GM18511 (cell line): ENCODE results near the gene KCNJ6.
"Not testable (repeated sequence)": the region's sequence is repeated elsewhere in the genome, so short reads cannot be mapped to it uniquely, and the experiment has no call there.

Source experiments
- ATAC-seq: cut with Tn5 transposase; IDR thresholded peaks from one replicate; pipeline ENCODE4 v1.9.1; 2021; ENCODE audit warnings: mild to moderate bottlenecking, moderate library complexity; ENCODE audit not compliant: unreplicated experiment

KCNJ6 gene

DNA sequence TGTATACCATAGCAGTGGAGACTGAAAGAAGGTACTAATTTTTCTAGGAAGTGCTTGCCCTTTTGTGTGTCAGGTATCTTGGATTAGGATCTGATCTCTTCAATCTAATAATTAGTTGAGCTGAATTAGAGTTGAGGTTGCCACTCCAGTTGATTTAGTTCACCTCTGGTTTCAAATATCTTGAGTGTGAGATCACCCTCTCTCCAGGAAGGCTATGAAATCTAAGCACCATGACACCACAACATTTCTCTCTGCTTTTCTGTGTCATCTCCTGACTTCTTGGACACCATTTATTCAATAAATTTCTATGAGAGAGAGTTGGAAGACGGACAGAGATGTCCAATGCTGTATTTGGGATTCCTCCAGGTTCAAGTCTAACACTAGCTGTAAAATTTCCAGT is 336.9 kb downstream of the KCNJ6 start:
- no peak for ATAC-seq

DNA sequence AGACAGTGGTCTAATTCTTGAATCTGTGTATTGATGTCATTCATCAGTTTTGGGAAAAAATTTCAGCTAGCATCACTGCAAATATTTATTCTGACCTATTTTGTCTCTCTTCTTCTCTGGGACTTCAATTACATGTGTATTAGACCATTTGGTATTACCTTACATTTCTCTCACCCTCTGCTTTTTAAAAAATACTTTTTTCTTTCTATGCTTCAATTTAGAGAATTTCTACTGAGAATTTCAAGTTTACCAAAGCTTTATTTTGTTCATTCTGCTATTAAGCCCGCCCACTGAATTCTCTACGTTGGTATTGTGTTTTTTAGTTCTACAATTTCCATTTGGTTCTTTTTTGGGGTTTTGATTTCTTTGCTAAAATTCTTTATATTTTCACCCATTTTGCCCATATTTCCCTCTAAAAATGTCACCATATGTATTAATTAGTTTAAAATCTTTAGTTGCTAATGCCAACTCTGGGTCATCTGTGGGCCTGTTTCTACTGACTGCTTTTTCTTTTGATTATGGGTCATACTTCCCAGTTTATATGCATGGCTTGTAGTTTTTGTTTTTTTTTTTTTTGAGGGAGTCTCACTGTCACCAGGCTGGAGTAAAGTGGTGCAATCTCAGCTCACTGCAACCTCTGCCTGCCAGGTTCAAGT is 337.7 kb downstream of the KCNJ6 start:
- no peak for ATAC-seq

DNA sequence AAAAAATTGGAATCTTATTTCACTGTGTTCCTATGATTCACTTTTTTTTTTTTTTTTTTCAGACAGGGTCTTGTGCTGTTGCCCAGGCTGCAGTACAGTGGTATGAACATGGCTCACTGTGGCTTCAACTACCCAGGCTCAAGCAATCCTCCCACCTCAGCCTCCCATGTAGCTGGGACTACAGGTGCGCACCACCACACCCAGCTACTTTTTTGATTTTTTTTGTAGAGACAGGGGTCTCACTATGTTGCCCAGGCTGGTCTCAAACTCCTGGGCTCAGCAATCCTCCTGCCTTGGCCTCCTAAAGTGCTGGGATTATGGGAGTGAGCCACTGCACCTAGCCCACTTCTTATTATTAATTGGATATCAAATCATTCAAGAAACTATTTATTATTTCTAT is 339.3 kb downstream of the KCNJ6 start:
- ATAC-seq = not testable (repeated sequence)

DNA sequence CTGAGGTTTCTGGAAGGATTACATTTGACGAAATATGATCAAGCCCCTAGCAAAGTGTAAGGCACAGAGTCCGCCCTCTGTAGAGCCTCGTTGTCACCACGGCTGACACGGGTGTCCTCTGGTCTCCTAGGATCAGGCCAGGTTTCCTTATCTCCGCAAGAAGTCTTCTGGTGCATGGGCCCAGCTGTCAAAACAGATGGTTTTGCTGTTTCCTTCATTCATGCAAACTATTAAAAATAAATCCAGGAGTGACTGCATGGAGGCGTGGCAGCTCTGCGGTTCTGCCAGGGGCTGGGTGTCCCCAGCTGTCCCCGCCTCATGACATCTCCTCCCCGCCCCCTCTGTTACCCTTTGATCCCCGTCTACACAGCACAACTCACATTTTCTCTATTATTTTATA is 340.7 kb downstream of the KCNJ6 start:
- no peak for ATAC-seq

DNA sequence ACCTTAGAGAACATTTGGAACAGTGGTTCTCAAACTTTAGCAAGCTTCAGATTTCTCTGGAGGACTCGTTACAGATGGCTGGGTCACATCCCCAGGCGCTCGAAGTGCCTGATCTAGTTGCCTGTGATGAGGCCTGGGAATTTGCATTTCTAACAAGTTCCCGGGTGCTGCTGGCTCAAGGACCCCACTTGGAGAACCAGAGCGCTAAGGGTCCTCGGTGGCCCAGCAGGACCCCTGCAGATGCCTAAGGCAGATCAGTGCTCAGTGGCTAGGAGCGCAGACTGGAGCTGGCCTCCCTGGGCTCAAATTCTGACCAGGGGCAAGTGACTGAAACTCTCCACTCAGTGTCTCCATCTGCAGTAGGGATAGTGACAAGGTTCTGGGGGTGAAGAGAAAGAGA is 341.5 kb downstream of the KCNJ6 start:
- ATAC-seq = no peak

DNA sequence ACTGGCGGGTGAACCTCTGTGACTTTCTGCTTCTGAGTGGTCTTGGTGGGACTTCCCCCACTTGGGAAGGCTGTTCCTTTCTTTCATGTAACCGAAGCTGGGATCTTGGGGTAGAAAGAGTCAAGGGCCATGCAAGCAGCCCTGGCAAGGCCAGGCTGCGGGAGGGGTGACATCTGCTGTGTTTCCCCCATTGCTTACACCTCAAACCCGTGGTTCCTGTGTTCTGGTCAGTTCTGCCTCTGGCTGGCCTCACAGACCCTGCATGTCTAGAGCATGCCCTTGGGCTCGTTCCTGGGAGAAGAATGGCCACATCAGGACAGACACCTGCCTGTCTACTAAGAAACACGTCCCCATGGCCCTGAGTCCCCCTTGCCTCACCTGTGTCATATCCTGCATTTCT is 341.9 kb downstream of the KCNJ6 start:
- no peak for ATAC-seq

DNA sequence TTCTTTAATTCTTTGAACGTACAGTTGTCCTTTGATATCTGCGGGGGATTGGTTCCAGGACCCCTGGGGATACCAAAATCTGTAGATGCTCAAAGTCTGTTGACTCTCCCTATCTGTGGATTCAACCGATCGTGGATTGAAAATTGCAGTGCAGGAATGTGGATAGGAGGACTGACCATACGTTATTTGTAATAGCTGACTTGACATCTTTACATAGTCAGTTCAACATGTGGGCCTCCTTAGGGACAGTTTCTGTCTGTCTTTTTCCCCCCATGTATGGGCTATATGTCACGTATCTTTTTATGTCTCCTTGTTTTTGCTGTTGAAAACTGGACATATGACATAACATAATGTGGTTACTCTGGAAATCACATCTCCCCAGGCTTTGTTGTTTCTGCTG is 344.8 kb downstream of the KCNJ6 start:
- ATAC-seq = no peak

DNA sequence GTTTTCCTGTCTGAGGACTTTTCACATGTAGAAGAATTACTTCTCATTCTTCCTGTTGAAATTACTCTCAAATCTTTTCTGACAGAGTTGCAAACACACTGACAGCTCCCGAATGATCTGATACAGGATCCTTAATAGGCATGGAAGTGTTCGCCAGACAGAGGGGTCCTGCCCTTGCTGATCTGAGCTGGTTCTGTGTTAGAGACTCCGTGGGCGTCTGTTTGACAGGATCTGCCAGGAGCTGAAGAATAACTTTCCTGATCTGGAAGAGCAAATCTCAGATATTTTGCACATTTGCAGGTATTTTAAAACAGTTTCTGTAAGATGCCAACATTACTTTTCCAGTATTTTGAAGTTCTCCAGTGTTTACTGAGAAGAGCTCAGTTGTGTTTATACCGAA is 347.3 kb downstream of the KCNJ6 start:
- no peak for ATAC-seq

DNA sequence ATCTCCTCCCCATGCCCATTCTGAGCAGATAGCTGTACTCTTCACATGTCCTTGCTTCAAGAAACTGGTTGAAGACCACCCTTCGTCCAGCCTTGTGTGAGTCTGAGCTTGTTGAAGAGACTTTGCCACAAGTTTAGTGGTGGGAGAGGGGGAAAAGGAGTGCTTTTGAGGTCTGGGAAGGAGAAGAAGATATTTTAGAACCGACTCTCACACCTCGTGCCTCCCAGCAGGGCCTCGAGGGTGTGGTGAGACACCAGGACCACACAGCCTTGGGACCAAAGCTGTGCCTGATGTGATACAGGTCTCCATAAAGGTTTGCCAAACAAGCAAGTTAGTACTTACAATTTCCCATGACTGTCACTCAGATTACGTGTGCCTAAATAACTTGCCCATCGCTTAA is 347.8 kb downstream of the KCNJ6 start:
- no peak for ATAC-seq

DNA sequence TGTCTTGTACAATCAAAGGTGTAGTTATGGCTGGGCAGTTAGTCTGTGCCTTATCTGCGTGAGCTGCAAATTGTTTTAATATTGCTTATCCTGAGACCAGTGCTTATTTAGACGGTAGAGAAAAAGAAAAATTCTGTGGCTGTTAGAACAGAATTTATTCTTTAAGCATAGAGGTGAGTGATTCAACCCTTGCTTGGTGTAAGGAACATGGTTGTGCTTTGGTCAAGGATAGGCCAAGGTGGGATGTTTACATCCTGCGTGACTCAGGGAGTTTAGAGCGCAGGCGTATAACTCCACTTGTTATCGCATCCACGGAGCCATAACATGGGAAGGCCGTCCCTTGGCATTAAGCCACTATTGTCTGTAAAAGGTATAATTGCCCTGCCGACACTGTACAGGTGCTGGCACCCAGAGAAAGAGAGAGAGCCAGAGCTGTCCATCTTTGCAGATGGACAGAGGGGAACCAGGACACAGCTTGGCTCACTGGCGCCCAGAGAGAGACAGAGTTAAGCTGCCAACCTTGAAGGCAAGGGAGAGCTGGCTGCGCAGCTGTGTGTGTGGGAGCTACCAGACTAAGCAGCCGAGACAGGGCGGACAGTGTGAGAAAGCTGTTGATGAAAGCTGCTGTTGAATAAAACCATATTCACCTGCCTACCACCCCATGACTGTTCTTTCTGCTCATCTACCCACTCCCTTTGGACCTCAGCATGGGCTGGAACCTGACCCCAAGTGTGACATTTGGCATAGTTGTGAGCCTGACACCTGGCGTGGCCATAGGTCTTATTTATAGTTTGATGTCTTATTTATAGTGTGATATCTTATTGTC is 349.3 kb downstream of the KCNJ6 start:
- ATAC-seq = no peak

DNA sequence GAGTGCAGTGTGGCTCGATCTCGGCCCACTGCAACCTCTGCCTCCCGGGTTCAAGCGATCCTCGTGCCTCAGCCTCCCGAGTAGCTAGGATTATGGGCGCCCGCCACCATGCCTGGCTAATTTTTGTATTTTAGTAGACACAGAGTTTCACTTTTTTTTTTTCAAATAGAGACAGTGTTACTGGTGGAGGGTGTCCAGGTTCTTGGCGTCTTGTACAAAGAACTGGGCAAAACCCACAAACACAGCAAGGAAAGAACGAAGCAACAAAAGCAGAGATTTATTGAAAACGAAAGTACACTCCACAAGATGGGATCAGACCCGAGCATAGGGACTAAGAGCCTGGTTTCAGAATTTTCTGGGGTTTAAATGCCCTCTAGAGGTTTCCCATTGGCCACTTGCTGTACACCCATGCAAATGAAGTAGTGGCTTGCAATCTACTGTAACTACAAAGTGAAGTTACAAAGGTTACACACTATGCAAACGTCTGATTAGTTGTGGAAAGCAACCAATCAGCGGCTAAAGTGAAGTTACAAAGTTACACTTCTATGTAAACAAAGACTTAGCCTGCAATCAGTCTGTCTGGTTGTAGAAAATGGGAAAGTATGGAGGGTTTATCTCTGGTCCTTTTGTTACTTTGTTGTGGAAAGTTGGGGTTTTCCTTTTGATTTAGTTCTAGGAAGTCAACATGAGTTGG is 350.6 kb downstream of the KCNJ6 start:
- no peak for ATAC-seq

DNA sequence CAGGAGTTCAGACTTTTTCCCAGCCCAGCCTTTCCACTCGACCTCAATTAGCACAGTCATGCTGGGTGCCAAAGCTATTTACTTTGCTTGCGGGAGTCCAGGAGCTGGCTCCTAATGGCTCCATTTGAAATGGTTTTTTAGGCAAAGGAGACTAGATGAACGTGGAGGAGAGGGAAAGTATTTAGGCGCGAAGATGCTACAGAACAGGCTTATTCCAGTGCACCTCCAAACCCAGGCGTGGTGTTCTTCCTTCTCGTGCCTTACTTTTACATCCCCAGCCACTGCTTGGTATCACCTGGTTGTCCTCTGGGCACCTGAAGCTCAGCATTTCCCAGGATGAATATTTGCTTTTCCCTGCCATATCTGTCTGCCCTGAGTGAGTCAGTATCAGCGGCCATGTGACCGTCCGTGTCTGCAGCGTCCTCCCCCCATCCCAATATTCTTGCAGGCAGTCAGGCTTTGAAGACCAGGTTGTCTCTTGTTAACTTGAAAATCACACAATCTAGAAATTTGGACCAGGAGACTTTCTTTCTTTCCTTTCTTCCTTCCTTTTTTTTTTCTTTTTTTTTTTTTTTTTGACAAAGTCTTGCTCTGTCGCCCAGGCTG is 351.2 kb downstream of the KCNJ6 start:
- ATAC-seq = no peak

DNA sequence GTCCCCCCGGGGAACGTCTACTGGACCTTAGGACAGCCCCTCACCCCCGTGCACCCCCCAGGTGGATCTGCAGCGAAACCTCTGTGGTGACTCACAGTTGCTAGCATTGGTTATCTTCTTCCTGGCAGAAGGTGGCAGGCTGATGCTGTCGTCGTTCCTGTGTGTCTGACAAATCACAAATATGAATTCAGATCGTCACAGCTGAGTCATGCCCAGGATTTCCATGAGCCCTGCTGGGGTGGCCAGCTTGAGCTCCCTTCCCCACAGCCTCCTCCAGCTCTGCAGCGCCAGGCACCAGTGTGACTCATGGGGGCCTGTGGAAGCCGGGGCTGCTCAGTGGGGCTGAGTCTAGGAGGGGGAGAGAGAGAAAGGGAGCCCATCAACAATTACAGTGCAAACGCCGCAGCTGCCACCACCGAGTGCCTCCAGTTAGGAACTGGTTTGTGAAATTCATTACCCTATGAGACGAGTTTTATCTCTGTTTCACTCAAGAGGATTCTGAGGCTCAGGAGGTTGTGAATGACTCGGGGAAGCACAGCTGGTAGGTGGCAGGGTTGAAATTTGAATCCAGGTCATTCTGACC is 351.8 kb downstream of the KCNJ6 start:
- ATAC-seq = peak; percentile 64

DNA sequence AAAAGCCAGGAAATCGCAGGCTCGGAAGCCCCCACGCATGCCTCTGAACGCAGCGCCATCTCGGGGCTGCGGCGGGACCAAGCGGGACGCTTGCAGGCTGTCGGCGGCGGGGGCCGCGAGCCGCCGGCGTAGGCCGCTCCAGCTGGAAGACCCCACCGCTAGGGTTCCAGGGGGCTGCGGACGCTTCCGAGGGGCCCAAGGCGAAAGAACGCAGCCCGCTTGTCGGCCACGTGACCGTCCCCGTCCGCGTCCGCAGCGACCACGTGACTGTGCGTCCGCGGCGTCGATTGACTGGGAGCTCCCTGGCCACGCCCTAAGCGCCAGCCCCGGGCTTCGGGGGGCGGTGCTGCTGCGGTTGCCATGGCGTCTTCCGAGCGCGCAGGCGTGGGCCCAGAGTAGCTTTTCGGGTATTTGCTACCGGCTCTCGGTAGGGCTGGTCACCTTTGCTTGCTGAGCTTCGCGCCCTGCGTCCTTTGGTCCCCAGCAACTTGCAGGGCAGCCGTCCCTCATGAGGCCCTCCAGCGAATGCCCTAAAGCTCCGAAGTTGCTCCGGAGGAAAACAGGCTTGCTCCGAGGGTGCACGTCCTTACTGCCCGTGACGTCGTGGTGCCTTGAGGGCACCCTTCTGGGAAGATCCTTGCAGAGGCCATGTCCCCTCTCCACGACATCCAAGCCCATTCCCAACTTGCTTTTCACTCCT is 352.5 kb downstream of the KCNJ6 start:
- peak; percentile 91 for ATAC-seq

DNA sequence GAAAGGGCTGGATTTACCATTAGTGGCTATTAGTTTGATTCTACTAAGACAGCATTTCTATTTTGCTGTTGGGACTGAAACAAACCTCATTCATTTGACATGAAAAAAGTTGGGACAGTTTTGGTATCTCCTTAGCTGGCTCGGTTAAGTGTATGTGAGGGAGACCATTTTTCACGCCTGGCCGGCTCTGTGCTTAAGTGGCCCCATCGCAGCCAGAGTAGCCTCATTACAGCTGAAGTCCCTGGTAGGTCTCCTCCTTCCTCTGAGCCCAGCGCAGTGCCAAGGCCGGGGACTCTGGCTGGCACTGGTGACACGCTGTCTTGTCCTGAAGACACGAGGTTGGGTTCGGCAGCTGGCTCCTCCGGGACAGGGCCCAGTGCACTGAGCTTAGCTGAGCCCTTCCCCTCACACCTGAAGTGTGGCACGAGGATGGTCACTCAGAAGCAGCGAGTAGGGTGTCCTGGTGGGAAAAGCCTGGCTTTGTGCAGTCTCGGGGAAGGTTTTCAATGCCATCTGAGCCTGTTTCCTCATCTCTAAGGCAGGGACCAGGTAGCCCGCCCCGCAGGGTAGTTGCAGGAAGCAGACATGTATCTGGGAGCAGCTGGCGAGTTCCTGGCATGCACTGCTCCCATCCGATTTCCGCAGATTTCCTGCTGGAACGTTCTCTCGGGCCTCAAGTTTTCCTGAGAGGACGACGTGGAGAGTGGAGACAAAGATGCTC is 353.2 kb downstream of the KCNJ6 start:
- ATAC-seq = peak; percentile 29

DNA sequence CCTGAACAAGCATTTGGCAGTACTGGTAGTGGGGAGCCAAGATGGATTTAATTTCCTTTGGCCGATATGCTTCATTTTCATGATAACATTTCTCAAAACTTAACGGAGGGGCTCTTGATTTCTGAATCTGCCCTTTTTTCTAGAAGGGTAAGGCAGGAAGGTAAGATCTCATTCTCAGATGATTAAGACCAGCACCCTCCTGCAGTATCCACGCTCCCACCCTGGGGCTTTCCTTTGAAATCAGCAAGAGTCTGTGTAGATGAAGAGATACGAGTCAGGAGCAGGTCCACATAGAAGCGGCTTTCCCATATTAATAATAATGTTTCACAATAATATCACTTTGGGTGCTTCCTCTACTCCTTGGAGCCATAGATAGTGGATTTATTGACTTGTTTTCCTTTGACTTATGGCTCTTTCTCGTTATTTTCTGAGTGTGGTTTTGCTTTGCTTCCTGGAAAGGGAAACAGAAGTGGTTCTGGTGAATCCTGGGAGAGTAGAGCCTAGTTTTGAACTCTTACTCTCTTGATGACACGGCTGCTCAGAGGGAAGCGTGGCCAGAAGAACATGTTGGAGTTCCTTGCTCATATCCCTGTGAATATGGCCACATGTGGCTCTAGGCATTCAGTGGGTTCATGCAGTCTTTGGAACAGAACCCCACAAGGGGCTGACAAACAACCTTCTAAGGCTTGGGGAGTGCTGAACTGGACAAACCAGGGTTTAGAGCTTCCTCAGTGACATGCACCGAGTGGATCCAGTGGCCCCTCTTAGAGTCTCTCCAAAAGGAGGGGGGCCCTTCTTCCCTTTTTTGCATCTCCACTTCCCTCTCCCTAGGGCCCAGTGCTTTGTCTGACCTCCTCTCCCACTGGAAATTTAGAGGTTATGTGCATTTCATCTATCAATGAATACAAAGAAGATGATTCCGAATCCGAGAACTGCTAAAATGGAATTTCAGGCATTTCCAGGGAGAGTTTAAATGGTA is 354.0 kb downstream of the KCNJ6 start:
- no peak for ATAC-seq

DNA sequence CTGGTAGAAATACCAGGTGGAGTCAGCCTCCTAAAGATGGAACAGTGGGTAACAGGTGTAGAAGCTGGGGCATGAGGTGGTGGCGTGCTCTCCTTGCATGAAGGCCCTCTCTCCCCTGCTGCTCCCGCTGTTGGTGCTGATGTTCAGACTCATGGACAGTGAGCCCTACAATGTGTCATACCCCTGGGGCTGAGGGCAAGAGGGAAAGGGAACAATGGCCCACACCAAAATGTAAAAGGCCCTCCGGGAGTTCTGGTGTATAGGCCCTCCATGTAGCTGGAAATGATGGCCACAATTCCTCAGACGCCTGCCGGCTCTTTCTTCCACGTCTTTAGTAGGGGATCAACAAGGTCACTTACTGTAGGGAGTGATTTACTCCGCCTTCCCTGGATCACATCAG is 354.8 kb downstream of the KCNJ6 start:
- no peak for ATAC-seq

DNA sequence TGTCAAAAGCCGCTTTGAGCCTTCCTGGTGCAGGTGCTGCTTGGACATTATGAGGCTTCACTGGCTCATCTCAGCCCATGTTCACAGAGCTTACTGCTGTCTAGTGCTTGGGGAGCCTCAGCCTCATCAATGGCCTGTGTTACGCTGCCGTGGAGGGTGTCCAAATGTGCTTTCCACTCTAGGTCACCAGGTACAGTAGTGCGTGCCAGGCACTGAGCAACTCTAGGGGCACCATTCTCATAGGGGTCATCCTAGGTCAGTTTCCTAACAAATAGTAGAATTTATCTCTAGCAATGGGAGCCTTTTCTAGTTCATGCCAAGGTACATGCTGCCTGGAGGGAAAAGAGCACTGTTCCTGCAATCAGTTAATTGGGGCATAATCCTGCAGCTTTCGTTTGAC is 355.9 kb downstream of the KCNJ6 start:
- no peak for ATAC-seq
